Neuronal stem cell (in vitro differentiated cells): ENCODE measurements around the gene LOXHD1.

Experiments
- DNase-seq: peaks from one replicate; pipeline ENCODE4 v3.0.0-alpha.2; 2013; ENCODE audit warnings: low spot score
- H2AFZ ChIP-seq: one replicate; pipeline ENCODE4 v1.6.1; 2013; ENCODE audit warnings: mild to moderate bottlenecking, low read length, inconsistent platforms
- H2AK5ac ChIP-seq: 2 replicates; pipeline ENCODE4 v1.6.1; 2013; ENCODE audit warnings: low read depth, mild to moderate bottlenecking, inconsistent platforms, low read length, moderate library complexity, mixed read lengths
- H2BK120ac ChIP-seq: 2 replicates; pipeline ENCODE4 v1.6.1; 2013; ENCODE audit warnings: low read depth, mild to moderate bottlenecking, inconsistent platforms, low read length, moderate library complexity, mixed read lengths
- H2BK12ac ChIP-seq: one replicate; pipeline ENCODE4 v1.6.1; 2013; ENCODE audit warnings: low read length, inconsistent platforms
- H2BK15ac ChIP-seq: 2 replicates; pipeline ENCODE4 v1.6.1; 2013; ENCODE audit warnings: mild to moderate bottlenecking, low read length, inconsistent platforms, mixed read lengths
- H2BK5ac ChIP-seq: one replicate; pipeline ENCODE4 v1.6.1; 2013; ENCODE audit warnings: inconsistent platforms, mild to moderate bottlenecking, low read length, moderate library complexity
- H3K14ac ChIP-seq: one replicate; pipeline ENCODE4 v1.6.1; 2013; ENCODE audit warnings: low read length, inconsistent platforms
- H3K18ac ChIP-seq: 2 replicates; pipeline ENCODE4 v1.6.1; 2013; ENCODE audit warnings: low read length, inconsistent platforms
- H3K23ac ChIP-seq: 2 replicates; pipeline ENCODE4 v1.6.1; 2013; ENCODE audit warnings: low read depth, mild to moderate bottlenecking, mixed read lengths, low read length, inconsistent platforms; ENCODE audit not compliant: poor library complexity
- H3K27ac ChIP-seq: replicated peaks from 3 replicates; pipeline ENCODE4 v1.5.1; 2013; ENCODE audit warnings: low read length, inconsistent platforms
- H3K27me3 ChIP-seq, 3 experiments: 2 replicates each; pipeline ENCODE4 v1.6.1; 2013; ENCODE audit warnings: low read length in 3 of 3, mild to moderate bottlenecking in 2 of 3, inconsistent platforms in 1 of 3, low read depth in 1 of 3, mixed read lengths in 1 of 3, moderate library complexity in 1 of 3; ENCODE audit not compliant: control insufficient read depth in 3 of 3, insufficient read depth in 3 of 3
- H3K36me3 ChIP-seq, 2 donors: replicated peaks in 1 of 2; 2 replicates each; pipeline ENCODE4 v1.6.1; 2013; ENCODE audit warnings: low read length in 2 of 2; ENCODE audit not compliant: control insufficient read depth in 2 of 2, insufficient read depth in 2 of 2
- H3K4ac ChIP-seq: 2 replicates; pipeline ENCODE4 v1.6.1; 2013; ENCODE audit warnings: inconsistent platforms, mild to moderate bottlenecking, low read length, moderate library complexity
- H3K4me1 ChIP-seq, 2 donors: 1 replicate in 1 of 2; 2 replicates in 1 of 2; pipeline ENCODE4 v1.6.1; 2013; ENCODE audit warnings: low read length in 2 of 2, low read depth in 1 of 2; ENCODE audit not compliant: control insufficient read depth in 2 of 2, insufficient read depth in 1 of 2
- H3K4me2 ChIP-seq: one replicate; pipeline ENCODE4 v1.6.1; 2013; ENCODE audit warnings: mild to moderate bottlenecking, low read length, inconsistent platforms; ENCODE audit not compliant: insufficient read depth, poor library complexity, severe bottlenecking
- H3K4me3 ChIP-seq, 2 donors: 2 replicates each; pipeline ENCODE4 v1.5.1; 2013; ENCODE audit warnings: low read length in 2 of 2, mild to moderate bottlenecking in 2 of 2, inconsistent platforms in 1 of 2, moderate library complexity in 1 of 2
- H3K79me1 ChIP-seq: one replicate; pipeline ENCODE4 v1.6.1; 2013; ENCODE audit warnings: low read depth, mild to moderate bottlenecking, inconsistent platforms, low read length, moderate library complexity
- H3K9ac ChIP-seq: one replicate; pipeline ENCODE4 v1.6.1; 2013; ENCODE audit warnings: mild to moderate bottlenecking, low read depth, low read length, inconsistent platforms; ENCODE audit not compliant: poor library complexity
- H3K9me3 ChIP-seq, 2 donors: replicated peaks in 1 of 2; 2 replicates each; pipeline versions ENCODE3 to v1.6.1; 2013; ENCODE audit warnings: low read length in 2 of 2, mild to moderate bottlenecking in 2 of 2, inconsistent platforms in 1 of 2, low read depth in 1 of 2, mixed read lengths in 1 of 2, moderate library complexity in 1 of 2; ENCODE audit not compliant: control insufficient read depth in 2 of 2, insufficient read depth in 1 of 2
- H4K8ac ChIP-seq: one replicate; pipeline ENCODE4 v1.6.1; 2013; ENCODE audit warnings: low read depth, mild to moderate bottlenecking, inconsistent platforms, low read length, moderate library complexity
- H4K91ac ChIP-seq: one replicate; pipeline ENCODE4 v1.6.1; 2013; ENCODE audit warnings: low read length, low read depth, mild to moderate bottlenecking, inconsistent platforms; ENCODE audit not compliant: poor library complexity
- WGBS, 2 donors: extraction: QIAGEN DNeasy Blood & Tissue Kit; methylation state at CpG; one replicate each; pipeline ENCODE4 v1.1.7; 2013; ENCODE audit warnings: missing lambda C conversion rate in 2 of 2, mixed read lengths in 1 of 2; ENCODE audit not compliant: insufficient read length in 2 of 2, insufficient replicate concordance in 1 of 2; ENCODE audit errors: extremely low coverage in 2 of 2; 5-methylcytosine and 5-hydroxymethylcytosine counted together

LOXHD1 gene

GRCh38 chr18:46601141-46601805 lies 55.7 kb downstream of the LOXHD1 start:
- no peak overlapping the region for H3K4ac ChIP-seq
- H4K8ac ChIP-seq: no peak overlapping the region
- H4K91ac ChIP-seq: no peak overlapping the region
- H3K9ac ChIP-seq: no peak overlapping the region
- no CpG with 5 or more reads among the region's 17 CpGs for WGBS, 2 donors
- no peaks in the 10 kb centered on the region for H3K79me1 ChIP-seq
- H3K9me3 ChIP-seq: no peaks in the 10 kb centered on the region
- no peak overlapping the region for H3K4me3 ChIP-seq
- H3K4me1 ChIP-seq: no peaks in the 10 kb centered on the region
- no peak overlapping the region for H2BK15ac ChIP-seq
- peak overlapping the region; percentile 31 for H3K14ac ChIP-seq
- H3K27me3 ChIP-seq: peaks cover 0 to 4% (median 0%) of the 10 kb centered on the region in 3 experiments
- DNase-seq: no peak
- H2BK12ac ChIP-seq: no peak overlapping the region
- no peak overlapping the region for H3K23ac ChIP-seq
- H3K27ac ChIP-seq: no peak overlapping the region
- no peak overlapping the region for H2AK5ac ChIP-seq
- peak overlapping the region; percentile 35 for H3K18ac ChIP-seq
- no peak overlapping the region for H2AFZ ChIP-seq
- H2BK5ac ChIP-seq: no peak overlapping the region
- no peaks in the 10 kb centered on the region for H3K36me3 ChIP-seq
- H3K4me2 ChIP-seq: no peak overlapping the region
- no peak overlapping the region for H2BK120ac ChIP-seq

- no peak overlapping the region for H3K4ac ChIP-seq
- no peaks in the 10 kb centered on the region for H3K9me3 ChIP-seq
- peaks cover 0 to 3% (median 0%) of the 10 kb centered on the region in 3 experiments for H3K27me3 ChIP-seq
- H3K14ac ChIP-seq: no peak overlapping the region
- no peak overlapping the region for H2BK5ac ChIP-seq
- no peak overlapping the region for H3K27ac ChIP-seq
- no peak overlapping the region for H2BK120ac ChIP-seq
- peaks cover 0 to 5% of the 10 kb centered on the region in 2 donors for H3K4me1 ChIP-seq
- H3K4me3 ChIP-seq: no peak overlapping the region
- no peak overlapping the region for H3K23ac ChIP-seq
- no peaks in the 10 kb centered on the region for H3K36me3 ChIP-seq
- H3K18ac ChIP-seq: no peak overlapping the region
- no peak overlapping the region for H2BK12ac ChIP-seq
- H3K9ac ChIP-seq: no peak overlapping the region
- no peak overlapping the region for H3K4me2 ChIP-seq
- no peak overlapping the region for H4K8ac ChIP-seq
- H3K79me1 ChIP-seq: no peaks in the 10 kb centered on the region
- no peak overlapping the region for H2AFZ ChIP-seq
- no peak for DNase-seq
- H2AK5ac ChIP-seq: no peak overlapping the region
- H4K91ac ChIP-seq: no peak overlapping the region
- H2BK15ac ChIP-seq: no peak overlapping the region
These were observed 60.9 kb downstream of the LOXHD1 start for GRCh38 chr18:46596119-46596518.

GRCh38 chr18:46591783-46592391 lies 65.1 kb downstream of the LOXHD1 start:
- H4K91ac ChIP-seq: no peak overlapping the region
- H2BK120ac ChIP-seq: no peak overlapping the region
- WGBS, 2 donors: no CpG with 5 or more reads among the region's 7 CpGs
- no peak overlapping the region for H2BK12ac ChIP-seq
- no peaks in the 10 kb centered on the region for H3K36me3 ChIP-seq
- H3K4me2 ChIP-seq: no peak overlapping the region
- no peak overlapping the region for H3K23ac ChIP-seq
- DNase-seq: no peak
- no peak overlapping the region for H4K8ac ChIP-seq
- no peak overlapping the region for H3K4me3 ChIP-seq
- H3K27ac ChIP-seq: no peak overlapping the region
- H3K18ac ChIP-seq: no peak overlapping the region
- no peak overlapping the region for H3K9ac ChIP-seq
- H3K9me3 ChIP-seq: no peaks in the 10 kb centered on the region
- H3K14ac ChIP-seq: no peak overlapping the region
- H3K79me1 ChIP-seq: no peaks in the 10 kb centered on the region
- no peak overlapping the region for H2AFZ ChIP-seq
- no peak overlapping the region for H2BK15ac ChIP-seq
- no peak overlapping the region for H2AK5ac ChIP-seq
- H3K27me3 ChIP-seq: peaks cover 0 to 8% (median 0%) of the 10 kb centered on the region in 3 experiments
- H3K4me1 ChIP-seq: peaks cover 0 to 5% of the 10 kb centered on the region in 2 donors
- H3K4ac ChIP-seq: no peak overlapping the region
- H2BK5ac ChIP-seq: no peak overlapping the region

- Histone ChIP-seq H3K23ac (no peak overlapping the region), H3K27ac (no peak overlapping the region), H3K14ac (no peak overlapping the region), H3K9ac (no peak overlapping the region), H2BK15ac (no peak overlapping the region), H3K4me2 (no peak overlapping the region), H3K4ac (no peak overlapping the region), H3K79me1 (no peaks in the 10 kb centered on the region), H3K18ac (no peak overlapping the region), H2BK5ac (no peak overlapping the region), H3K36me3 (no peaks in the 10 kb centered on the region), H2BK120ac (no peak overlapping the region), H2BK12ac (no peak overlapping the region), H4K8ac (no peak overlapping the region), H3K27me3 (peaks cover 0 to 8% (median 0%) of the 10 kb centered on the region in 3 experiments), H2AK5ac (no peak overlapping the region), H3K4me3 (no peak overlapping the region), H3K4me1 (peaks cover 0 to 5% of the 10 kb centered on the region in 2 donors), H4K91ac (no peak overlapping the region), H2AFZ (no peak overlapping the region), H3K9me3 (no peaks in the 10 kb centered on the region)
- no CpG with 5 or more reads among the region's 7 CpGs for WGBS, 2 donors
- no peak for DNase-seq
These were observed 66.9 kb downstream of the LOXHD1 start for GRCh38 chr18:46590103-46590502.
